Prostate gland (tissue), 2 donors: ENCODE data around the gene LRGUK.

ENCODE experiments used
- POLR2A ChIP-seq: fragments of 450-650 bp; IDR thresholded peaks from one replicate; pipeline ENCODE4 v1.6.1; 2016; ENCODE audit warnings: antibody characterized with exemption, mild to moderate bottlenecking
- POLR2AphosphoS5 ChIP-seq: sonication (generic); formaldehyde crosslinking; IDR thresholded peaks from one replicate; pipeline ENCODE4 v1.6.1; 2017; ENCODE audit warnings: antibody characterized with exemption
- TF ChIP-seq, protein P1 (sequence below), 4 experiments: fragments of 200-600 bp in 2 of 4; fragments of 450-650 bp in 2 of 4; sonication (generic) in 2 of 4; IDR thresholded peaks; 1 replicate in 3 of 4; 2 replicates in 1 of 4; pipeline ENCODE4 v1.5.1; 2016 to 2019; ENCODE audit warnings: antibody characterized with exemption in 4 of 4, mild to moderate bottlenecking in 2 of 4, moderate library complexity in 2 of 4

DNA sequence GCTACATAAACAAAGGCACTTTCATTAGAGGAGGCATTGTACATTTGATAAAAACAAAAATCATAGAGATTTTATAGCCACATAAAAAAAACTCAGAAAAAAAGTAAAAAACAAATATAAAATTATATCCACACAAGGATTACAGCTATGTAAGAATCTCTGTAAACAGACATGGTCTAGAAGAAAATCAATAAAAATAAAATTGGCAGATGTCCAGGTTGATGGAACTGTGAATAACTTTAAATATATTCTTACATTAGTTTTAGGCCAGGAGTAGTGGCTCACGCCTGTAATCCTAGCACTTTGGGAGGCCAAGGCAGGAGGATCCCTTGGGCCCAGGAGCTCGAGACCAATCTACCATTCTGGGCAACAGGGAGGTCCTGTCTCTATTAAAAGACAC lies 170.3 kb downstream of the LRGUK start:
- TF ChIP-seq, protein P1, sequence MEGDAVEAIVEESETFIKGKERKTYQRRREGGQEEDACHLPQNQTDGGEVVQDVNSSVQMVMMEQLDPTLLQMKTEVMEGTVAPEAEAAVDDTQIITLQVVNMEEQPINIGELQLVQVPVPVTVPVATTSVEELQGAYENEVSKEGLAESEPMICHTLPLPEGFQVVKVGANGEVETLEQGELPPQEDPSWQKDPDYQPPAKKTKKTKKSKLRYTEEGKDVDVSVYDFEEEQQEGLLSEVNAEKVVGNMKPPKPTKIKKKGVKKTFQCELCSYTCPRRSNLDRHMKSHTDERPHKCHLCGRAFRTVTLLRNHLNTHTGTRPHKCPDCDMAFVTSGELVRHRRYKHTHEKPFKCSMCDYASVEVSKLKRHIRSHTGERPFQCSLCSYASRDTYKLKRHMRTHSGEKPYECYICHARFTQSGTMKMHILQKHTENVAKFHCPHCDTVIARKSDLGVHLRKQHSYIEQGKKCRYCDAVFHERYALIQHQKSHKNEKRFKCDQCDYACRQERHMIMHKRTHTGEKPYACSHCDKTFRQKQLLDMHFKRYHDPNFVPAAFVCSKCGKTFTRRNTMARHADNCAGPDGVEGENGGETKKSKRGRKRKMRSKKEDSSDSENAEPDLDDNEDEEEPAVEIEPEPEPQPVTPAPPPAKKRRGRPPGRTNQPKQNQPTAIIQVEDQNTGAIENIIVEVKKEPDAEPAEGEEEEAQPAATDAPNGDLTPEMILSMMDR (IDR thresholded peaks at IDR 0.05): no peak
- TF ChIP-seq POLR2A (no peak), POLR2AphosphoS5 (no peak)
